Cardiac muscle cell (in vitro differentiated cells and primary cell): ENCODE data around the gene FOSL1. TPM values are rescaled to one million over a fixed set of nuclear protein-coding genes. Genes with fewer than 3 reads are reported as not detected.

Experiments used
- DNase-seq, 2 donors: peaks; one replicate each; pipeline versions ENCODE4 v3.0.0 to v3.0.0-alpha.2; 2010 to 2017; ENCODE audit warnings: low read depth in 1 of 2, low spot score in 1 of 2
- H3K27ac ChIP-seq: fragments of 200-600 bp; sonication (generic); 2 replicates; pipeline ENCODE4 v1.5.1; 2016
- H3K27me3 ChIP-seq: fragments of 200-600 bp; sonication (generic); 2 replicates; pipeline ENCODE4 v1.6.0; 2016; ENCODE audit warnings: control low read depth
- H3K36me3 ChIP-seq: fragments of 200-600 bp; sonication (generic); 2 replicates; pipeline ENCODE4 v1.5.1; 2016; ENCODE audit warnings: control low read depth
- H3K4me1 ChIP-seq: fragments of 200-600 bp; sonication (generic); 2 replicates; pipeline ENCODE4 v1.8.1; 2017; ENCODE audit warnings: low read depth, mild to moderate bottlenecking, mixed run types
- H3K4me3 ChIP-seq: fragments of 200-600 bp; sonication (generic); 2 replicates; pipeline ENCODE4 v1.5.1; 2016; ENCODE audit warnings: mild to moderate bottlenecking
- H3K9me3 ChIP-seq: fragments of 200-600 bp; sonication (generic); 2 replicates; pipeline ENCODE4 v1.5.1; 2017; ENCODE audit warnings: low read depth, mild to moderate bottlenecking, control low read depth
- polyA plus RNA-seq: library from polyadenylated mRNA; unstranded; fragments of >200 nt; fragmentation: Nextera tagmentation; extraction: Ambion mirVana; gene quantifications from 2 replicates; pipeline ENCODE4 v1.2.1, GENCODE V29; 2016
- total RNA-seq: library from RNA; depleted of rRNA; stranded (reverse); fragments of >200 nt; gene quantifications from 2 replicates; pipeline ENCODE4 v1.2.3, GENCODE V29; 2016
- TF ChIP-seq, protein P1 (sequence below): IDR thresholded peaks from 2 replicates; pipeline ENCODE4 v1.5.1; 2012; ENCODE audit warnings: low read depth, mild to moderate bottlenecking, low read length

The FOSL1 gene
- total and polyA plus RNA-seq, 2 experiments from 2014 or later, result 0.21 to 0.60 TPM

DNA sequence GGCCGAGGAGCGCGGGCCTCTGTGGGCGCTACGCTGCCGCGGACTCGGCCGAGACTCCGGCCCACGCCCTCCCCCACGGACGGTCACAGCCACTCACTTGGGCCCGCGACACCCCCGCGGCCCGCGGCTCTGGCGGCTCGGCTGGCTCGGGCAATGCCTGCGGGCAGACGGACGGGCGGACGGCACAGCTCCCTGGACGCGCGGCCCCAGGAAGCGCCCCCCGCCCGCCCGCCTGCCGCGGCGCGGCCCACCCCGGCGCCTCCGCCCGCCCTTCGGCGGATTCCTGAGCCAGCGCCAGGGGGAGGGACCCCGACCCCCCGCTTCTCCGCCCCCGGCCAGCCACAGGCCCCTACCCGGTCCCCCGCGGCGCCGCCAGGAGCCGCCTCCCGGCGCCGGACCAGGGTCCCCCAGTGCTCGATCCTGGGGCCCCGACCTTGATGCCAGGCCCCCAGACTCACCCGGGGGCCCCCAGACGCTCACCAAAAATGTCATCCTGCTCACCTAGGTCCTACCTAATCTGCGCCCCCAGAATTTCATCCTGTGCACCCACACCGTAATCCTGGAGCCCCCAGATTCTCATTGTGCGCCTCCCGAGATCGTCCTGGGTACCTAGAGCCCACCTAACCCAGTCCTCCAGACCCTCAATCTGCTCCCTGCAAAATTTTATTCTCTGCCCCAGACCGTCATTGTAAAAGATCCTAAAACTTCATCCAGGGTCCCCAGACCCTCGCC, 27.4 kb downstream of the FOSL1 start, which contains the start of gene EFEMP2:
Gene EFEMP2 (minus strand): TSS at position 215 of the 732 bp plus-strand sequence. CDS start 446 bp downstream, outside the sequence.
- Histone ChIP-seq H3K27me3 (no peaks in the 10 kb centered on the region), H3K4me3 (peak within 1 kb of the TSS; percentile 95), H3K4me1 (no peaks in the 10 kb centered on the region), H3K36me3 (peaks cover 10% of the 10 kb centered on the region), H3K27ac (peak within 1 kb of the TSS; percentile 97), H3K9me3 (no peaks in the 10 kb centered on the region)
- peak; percentile 68 to 80 for DNase-seq
- TF ChIP-seq, protein P1, sequence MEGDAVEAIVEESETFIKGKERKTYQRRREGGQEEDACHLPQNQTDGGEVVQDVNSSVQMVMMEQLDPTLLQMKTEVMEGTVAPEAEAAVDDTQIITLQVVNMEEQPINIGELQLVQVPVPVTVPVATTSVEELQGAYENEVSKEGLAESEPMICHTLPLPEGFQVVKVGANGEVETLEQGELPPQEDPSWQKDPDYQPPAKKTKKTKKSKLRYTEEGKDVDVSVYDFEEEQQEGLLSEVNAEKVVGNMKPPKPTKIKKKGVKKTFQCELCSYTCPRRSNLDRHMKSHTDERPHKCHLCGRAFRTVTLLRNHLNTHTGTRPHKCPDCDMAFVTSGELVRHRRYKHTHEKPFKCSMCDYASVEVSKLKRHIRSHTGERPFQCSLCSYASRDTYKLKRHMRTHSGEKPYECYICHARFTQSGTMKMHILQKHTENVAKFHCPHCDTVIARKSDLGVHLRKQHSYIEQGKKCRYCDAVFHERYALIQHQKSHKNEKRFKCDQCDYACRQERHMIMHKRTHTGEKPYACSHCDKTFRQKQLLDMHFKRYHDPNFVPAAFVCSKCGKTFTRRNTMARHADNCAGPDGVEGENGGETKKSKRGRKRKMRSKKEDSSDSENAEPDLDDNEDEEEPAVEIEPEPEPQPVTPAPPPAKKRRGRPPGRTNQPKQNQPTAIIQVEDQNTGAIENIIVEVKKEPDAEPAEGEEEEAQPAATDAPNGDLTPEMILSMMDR, result no peak

DNA sequence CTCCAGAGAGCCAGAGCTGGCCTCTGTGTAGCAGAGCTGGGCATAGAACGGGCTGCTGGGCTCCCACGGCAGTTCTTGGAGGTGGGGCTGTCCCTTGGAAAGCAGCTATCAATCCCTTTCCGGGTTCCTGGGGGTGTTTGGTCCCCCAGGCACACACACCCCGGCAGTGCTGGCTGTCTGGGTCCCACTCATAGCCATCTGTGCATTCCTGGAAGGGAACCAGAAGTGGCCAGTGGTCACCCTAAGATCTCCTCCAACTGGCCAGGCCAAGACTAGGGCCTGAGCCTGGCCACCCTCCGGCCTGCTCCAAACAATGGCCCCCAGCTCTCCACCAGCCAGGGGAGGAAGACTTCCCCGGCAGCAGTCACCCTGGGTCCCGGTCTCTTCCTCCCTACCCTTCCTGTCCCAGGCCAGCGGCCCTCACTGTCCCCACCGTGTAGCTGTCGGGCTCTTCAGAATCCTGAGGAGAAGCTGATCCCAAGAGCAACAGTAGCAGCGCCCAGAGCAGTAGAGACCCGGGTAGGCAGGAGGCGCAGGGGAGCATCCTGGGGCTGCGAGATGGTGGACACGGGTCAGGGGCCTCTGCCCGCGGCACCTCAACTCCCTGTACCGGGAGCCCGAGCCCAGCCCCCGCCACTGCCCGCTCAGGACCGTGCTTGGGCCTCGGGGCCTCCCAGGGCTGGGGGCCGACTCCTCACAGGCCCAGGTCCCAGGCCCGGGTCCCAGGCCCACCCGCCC, 28.2 kb downstream of the FOSL1 start:
- TF ChIP-seq, protein P1, result peak; percentile 32
- H3K9me3 ChIP-seq, result no peaks in the 10 kb centered on the region
- H3K27me3 ChIP-seq, result no peaks in the 10 kb centered on the region
- no peaks in the 10 kb centered on the region for H3K4me1 ChIP-seq
- peaks cover 14% of the 10 kb centered on the region for H3K36me3 ChIP-seq
- peak overlapping the region; percentile 97 for H3K27ac ChIP-seq
- H3K4me3 ChIP-seq, result peak overlapping the region; percentile 95
- DNase-seq, result peak; percentile 47 to 61

DNA sequence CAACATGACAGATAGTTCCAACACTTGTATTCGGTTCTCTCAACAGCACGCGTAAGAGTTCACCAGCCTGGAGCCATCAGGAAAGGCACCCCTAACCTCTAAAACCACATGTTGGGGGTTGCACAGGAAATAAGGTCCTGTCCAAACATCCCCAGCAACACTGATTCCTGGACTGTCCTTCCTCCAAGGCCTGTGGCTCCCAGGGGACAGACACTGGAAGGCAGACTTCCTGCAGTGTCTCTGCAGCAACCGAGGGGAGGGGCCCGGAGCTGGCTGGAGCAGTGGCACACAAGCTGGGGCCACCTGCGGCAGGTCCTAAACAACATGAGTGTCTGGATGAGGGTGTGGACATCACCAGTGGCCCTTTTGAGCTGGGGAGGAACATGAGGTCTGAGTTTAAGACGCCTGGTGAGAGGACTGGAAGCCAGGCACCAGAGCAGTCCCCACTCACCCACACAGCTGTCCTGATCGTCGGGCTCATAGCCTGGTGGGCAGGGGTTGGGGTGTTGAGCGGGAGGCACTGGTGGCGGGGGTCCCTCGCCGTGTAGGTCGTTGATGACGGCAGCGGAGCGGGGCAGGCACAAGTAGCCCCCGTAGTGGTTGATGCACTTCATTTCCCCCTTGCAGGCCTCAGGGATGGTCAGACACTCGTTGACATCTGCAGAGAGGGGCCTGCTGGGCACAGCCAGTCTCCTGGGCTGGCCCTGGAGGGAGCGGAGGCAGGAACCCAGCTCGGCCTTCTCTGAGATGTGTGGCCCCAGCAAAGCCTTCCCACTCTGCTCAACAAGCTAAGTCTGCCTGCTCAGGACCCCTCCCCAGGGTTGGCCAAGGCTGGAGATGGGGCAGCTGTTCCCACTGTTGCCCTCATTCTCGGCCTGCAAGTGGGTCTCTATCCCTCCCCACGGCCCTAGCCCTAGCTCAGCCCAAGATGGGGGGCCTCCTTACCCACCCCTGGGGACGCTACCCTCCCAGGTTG, 29.2 kb downstream of the FOSL1 start:
- no peaks in the 10 kb centered on the region for H3K4me1 ChIP-seq
- no peaks in the 10 kb centered on the region for H3K9me3 ChIP-seq
- H3K27me3 ChIP-seq, result no peaks in the 10 kb centered on the region
- peaks cover 22% of the 10 kb centered on the region for H3K36me3 ChIP-seq
- peak overlapping the region; percentile 97 for H3K27ac ChIP-seq
- TF ChIP-seq, protein P1, result no peak
- no peak for DNase-seq
- peak overlapping the region; percentile 95 for H3K4me3 ChIP-seq

DNA sequence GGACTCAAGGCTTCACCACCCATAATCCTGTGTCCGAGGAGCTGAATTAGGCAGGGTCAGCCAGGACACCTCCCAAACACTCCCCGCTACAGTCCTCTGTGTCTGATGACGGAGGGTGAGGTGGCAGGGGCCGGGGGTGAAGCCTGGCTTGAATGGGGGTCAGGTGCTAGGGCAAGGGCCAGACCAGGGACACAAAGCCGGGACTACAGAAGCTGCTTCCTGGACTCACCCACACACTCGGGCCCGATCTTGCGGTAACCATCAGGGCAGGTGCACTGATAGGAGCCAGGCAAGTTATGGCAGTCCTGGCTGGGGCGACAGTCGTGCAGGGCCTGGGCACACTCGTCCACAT, 29.9 kb downstream of the FOSL1 start:
- no peaks in the 10 kb centered on the region for H3K27me3 ChIP-seq
- H3K4me3 ChIP-seq, result no peak overlapping the region
- no peak for DNase-seq
- H3K4me1 ChIP-seq, result no peaks in the 10 kb centered on the region
- H3K36me3 ChIP-seq, result peaks cover 29% of the 10 kb centered on the region
- no peak overlapping the region for H3K27ac ChIP-seq
- TF ChIP-seq, protein P1, result no peak
- H3K9me3 ChIP-seq, result no peaks in the 10 kb centered on the region

DNA sequence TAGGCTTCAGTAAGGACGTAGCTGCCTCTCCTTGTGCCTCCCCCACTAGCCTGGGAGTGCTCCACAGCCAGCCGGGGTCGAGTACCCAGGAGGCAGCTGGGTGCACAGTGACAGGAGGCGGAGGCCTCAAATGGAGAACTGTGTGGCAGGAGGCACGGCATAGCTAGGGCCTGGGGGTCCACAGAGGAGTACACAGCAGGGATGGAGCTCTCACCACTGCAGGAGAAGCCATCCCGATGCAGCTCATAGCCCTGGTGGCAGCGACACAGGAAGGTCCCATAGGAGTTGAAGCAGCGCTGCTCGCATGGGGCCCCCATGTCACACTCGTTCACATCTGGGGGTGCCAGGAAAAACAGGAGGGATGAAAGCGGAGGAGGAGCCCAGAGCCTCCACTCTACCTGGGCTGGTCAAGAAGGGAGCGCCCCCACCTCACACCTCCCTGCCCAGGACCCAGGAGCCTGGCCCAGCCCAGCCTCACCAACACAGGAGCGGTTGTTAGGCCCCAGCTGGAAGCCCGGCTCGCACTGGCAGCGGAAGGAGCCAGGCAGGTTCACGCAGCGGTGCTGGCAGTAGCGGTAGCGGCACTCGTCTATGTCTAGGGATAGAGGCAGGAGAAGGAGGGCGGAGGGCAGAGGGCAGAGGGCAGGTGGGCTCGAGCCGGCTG, 30.4 kb downstream of the FOSL1 start:
- TF ChIP-seq, protein P1, result no peak
- H3K4me1 ChIP-seq, result no peaks in the 10 kb centered on the region
- no peaks in the 10 kb centered on the region for H3K27me3 ChIP-seq
- H3K4me3 ChIP-seq, result no peak overlapping the region
- H3K9me3 ChIP-seq, result no peaks in the 10 kb centered on the region
- H3K36me3 ChIP-seq, result peaks cover 35% of the 10 kb centered on the region
- no peak overlapping the region for H3K27ac ChIP-seq
- no peak for DNase-seq
